ENCODE results near the gene CTCF. TPM values are rescaled to one million over a fixed set of nuclear protein-coding genes. Genes with fewer than 3 reads are reported as not detected.

CTCF gene
- total RNA-seq, 2 donors from 2014 or later: 24.5 to 31.6 TPM

- Histone ChIP-seq H3K27me3 (no peaks in the 10 kb centered on the region), H3K27ac (no peak overlapping the region), H3K4me3 (no peak overlapping the region), H3K4me1 (no peaks in the 10 kb centered on the region), H3K9me3 (no peaks in the 10 kb centered on the region), H3K36me3 (no peaks in the 10 kb centered on the region)
- DNase-seq (ENCODE audit: low spot score): no peak
- no peak for TF ChIP-seq CTCF (IDR thresholded peaks at IDR 0.05)
Measured at GRCh38 chr16:67605641-67606040, 43.3 kb downstream of the CTCF start.

- no peaks in the 10 kb centered on the region for H3K4me1 ChIP-seq
- H3K27ac ChIP-seq: no peak overlapping the region
- no peak overlapping the region for H3K4me3 ChIP-seq
- H3K36me3 ChIP-seq: peaks cover 10% of the 10 kb centered on the region
- DNase-seq (ENCODE audit: low spot score): no peak
- H3K27me3 ChIP-seq: no peaks in the 10 kb centered on the region
- no peaks in the 10 kb centered on the region for H3K9me3 ChIP-seq
- no peak for TF ChIP-seq CTCF (IDR thresholded peaks at IDR 0.05)
Measured at GRCh38 chr16:67606632-67607031, 44.3 kb downstream of the CTCF start.

- Histone ChIP-seq H3K4me3 (no peak overlapping the region), H3K27me3 (no peaks in the 10 kb centered on the region), H3K9me3 (no peaks in the 10 kb centered on the region), H3K4me1 (no peaks in the 10 kb centered on the region), H3K27ac (no peak overlapping the region), H3K36me3 (peaks cover 25% of the 10 kb centered on the region)
- DNase-seq (ENCODE audit: low spot score): no peak
- no peak for TF ChIP-seq CTCF (IDR thresholded peaks at IDR 0.05)
Measured at GRCh38 chr16:67608364-67608763, 46.0 kb downstream of the CTCF start.

GRCh38 chr16:67613808-67614207 is 51.5 kb downstream of the CTCF start:
- no peak for TF ChIP-seq CTCF (IDR thresholded peaks at IDR 0.05)
- H3K27me3 ChIP-seq: no peaks in the 10 kb centered on the region
- H3K9me3 ChIP-seq: no peaks in the 10 kb centered on the region
- H3K27ac ChIP-seq: no peak overlapping the region
- no peak for DNase-seq (ENCODE audit: low spot score)
- no peaks in the 10 kb centered on the region for H3K4me1 ChIP-seq
- peaks cover 73% of the 10 kb centered on the region for H3K36me3 ChIP-seq
- H3K4me3 ChIP-seq: no peak overlapping the region

GRCh38 chr16:67628216-67628615 is 65.9 kb downstream of the CTCF start:
- no peak for TF ChIP-seq CTCF (IDR thresholded peaks at IDR 0.05)
- Histone ChIP-seq H3K4me3 (no peak overlapping the region), H3K4me1 (peaks cover 0 to 6% of the 10 kb centered on the region in 2 donors), H3K36me3 (peaks cover 79% of the 10 kb centered on the region), H3K27ac (no peak overlapping the region), H3K27me3 (no peaks in the 10 kb centered on the region), H3K9me3 (no peaks in the 10 kb centered on the region)
- DNase-seq (ENCODE audit: low spot score): no peak

- no peak for DNase-seq (ENCODE audit: low spot score)
Measured at GRCh38 chr16:67632415-67633172, 70.3 kb downstream of the CTCF start.

More at GRCh38 chr16:67632415-67633172, 70.3 kb downstream of the CTCF start:
- Histone ChIP-seq H3K9me3 (no peaks in the 10 kb centered on the region), H3K4me3 (no peak overlapping the region), H3K36me3 (peaks cover 70% of the 10 kb centered on the region), H3K4me1 (peaks cover 0 to 6% of the 10 kb centered on the region in 2 donors), H3K27ac (no peak overlapping the region), H3K27me3 (no peaks in the 10 kb centered on the region)
- no peak for TF ChIP-seq CTCF (IDR thresholded peaks at IDR 0.05)

Measured in right atrium auricular region (tissue), 2 donors.